Neural cell (in vitro differentiated cells): ENCODE results near the gene EMILIN3. TPM values are rescaled to one million over a fixed set of nuclear protein-coding genes. Genes with fewer than 3 reads are reported as not detected.

ENCODE experiments used
- H2AFZ ChIP-seq: fragments of 200-600, 300-800 bp; sonication (generic), shearing (Covaris generic); 2 replicates; pipeline ENCODE4 v1.6.0; 2014; ENCODE audit warnings: low read depth, mild to moderate bottlenecking, antibody characterized with exemption, low read length, moderate library complexity
- H3F3A ChIP-seq: fragments of 200-600 bp; shearing (Covaris generic); 2 replicates; pipeline ENCODE4 v1.6.1; 2016; ENCODE audit warnings: mild to moderate bottlenecking, moderate library complexity, mixed read lengths, antibody characterized with exemption, low read length; ENCODE audit not compliant: insufficient read depth, poor library complexity, severe bottlenecking
- H3K27ac ChIP-seq: fragments of 200-600, 300-800 bp; sonication (generic), shearing (Covaris generic); 2 replicates; pipeline ENCODE4 v1.5.1; 2014; ENCODE audit warnings: mild to moderate bottlenecking, low read length, moderate library complexity
- H3K27me3 ChIP-seq: fragments of 300-800, 200-600 bp; sonication (generic), shearing (Covaris generic); 2 replicates; pipeline ENCODE4 v1.6.0; 2014; ENCODE audit warnings: mild to moderate bottlenecking, low read depth, low read length, moderate library complexity; ENCODE audit not compliant: insufficient read depth
- H3K36me3 ChIP-seq: fragments of 300-800, 200-600 bp; sonication (generic), shearing (Covaris generic); 2 replicates; pipeline ENCODE4 v1.5.1; 2014; ENCODE audit warnings: mild to moderate bottlenecking, antibody characterized with exemption, low read length, moderate library complexity; ENCODE audit not compliant: insufficient read depth
- H3K4me2 ChIP-seq: fragments of 300-800, 200-600 bp; sonication (generic), shearing (Covaris generic); 2 replicates; pipeline ENCODE4 v1.6.0; 2014; ENCODE audit warnings: mild to moderate bottlenecking, low read length
- H3K4me3 ChIP-seq: fragments of 300-800, 200-600 bp; sonication (generic), shearing (Covaris generic); 2 replicates; pipeline ENCODE4 v1.5.1; 2014; ENCODE audit warnings: mild to moderate bottlenecking, low read length, moderate library complexity
- H3K79me2 ChIP-seq: fragments of 200-600 bp; shearing (Covaris generic); replicated peaks from 2 replicates; pipeline ENCODE4 v1.6.0; 2014; ENCODE audit warnings: mild to moderate bottlenecking, low read length, moderate library complexity; ENCODE audit not compliant: insufficient read depth
- H3K9ac ChIP-seq: fragments of 300-800, 200-600 bp; sonication (generic), shearing (Covaris generic); 2 replicates; pipeline ENCODE4 v1.6.1; 2016; ENCODE audit warnings: mild to moderate bottlenecking, low read length, mixed read lengths
- H3K9me2 ChIP-seq: fragments of 200-600 bp; shearing (Covaris generic); 2 replicates; pipeline ENCODE4 v1.6.1; 2016; ENCODE audit warnings: mild to moderate bottlenecking, low read length, mixed read lengths; ENCODE audit not compliant: insufficient read depth
- H3K9me3 ChIP-seq: fragments of 200-600, 300-800 bp; sonication (generic), shearing (Covaris generic); 2 replicates; pipeline ENCODE4 v1.6.1; 2016; ENCODE audit warnings: mild to moderate bottlenecking, mixed run types, low read length, moderate library complexity, mixed read lengths
- H4K20me1 ChIP-seq: fragments of 200-600 bp; shearing (Covaris generic); 2 replicates; pipeline ENCODE4 v1.6.1; 2016; ENCODE audit warnings: mild to moderate bottlenecking, mixed run types; ENCODE audit not compliant: insufficient read depth
- CTCF ChIP-seq: fragments of 450-650 bp; IDR thresholded peaks from 2 replicates; pipeline ENCODE4 v1.5.1; 2014; ENCODE audit warnings: antibody characterized with exemption, mild to moderate bottlenecking, moderate library complexity; ENCODE audit not compliant: poor library complexity, severe bottlenecking
- EP300 ChIP-seq: fragments of 450-650 bp; conservative IDR thresholded peaks from 2 replicates; pipeline ENCODE4 v1.6.1; 2014; ENCODE audit warnings: antibody characterized with exemption, mild to moderate bottlenecking, moderate library complexity; ENCODE audit not compliant: poor library complexity, severe bottlenecking
- EZH2 ChIP-seq: fragments of 200-600, 300-800 bp; shearing (Covaris generic), sonication (generic); IDR thresholded peaks from 2 replicates; pipeline ENCODE4 v1.6.1; 2014; ENCODE audit warnings: antibody characterized with exemption, low read length, borderline replicate concordance, mild to moderate bottlenecking; ENCODE audit not compliant: insufficient read depth, poor library complexity, severe bottlenecking
- MXI1 ChIP-seq: fragments of 450-650 bp; conservative IDR thresholded peaks from 2 replicates; pipeline ENCODE4 v1.6.1; 2014; ENCODE audit warnings: antibody characterized with exemption, mild to moderate bottlenecking; ENCODE audit not compliant: poor library complexity, severe bottlenecking
- POLR2AphosphoS5 ChIP-seq: IDR thresholded peaks from 2 replicates; pipeline ENCODE4 v1.6.1; 2012
- RAD21 ChIP-seq: fragments of 450-650 bp; conservative IDR thresholded peaks from 2 replicates; pipeline ENCODE4 v1.6.1; 2014; ENCODE audit warnings: antibody characterized with exemption, mild to moderate bottlenecking, moderate library complexity
- REST ChIP-seq: IDR thresholded peaks from 2 replicates; pipeline ENCODE4 v1.6.1; 2012; ENCODE audit warnings: borderline replicate concordance
- TAF1 ChIP-seq: IDR thresholded peaks from 2 replicates; pipeline ENCODE4 v1.6.1; 2012; ENCODE audit warnings: low read depth
- polyA plus RNA-seq: library from polyadenylated mRNA; depleted of rRNA; stranded (reverse); fragments of >200 nt; gene quantifications from 2 replicates; pipeline ENCODE4 v1.2.3, GENCODE V29; 2014

The EMILIN3 gene
- polyA plus RNA-seq, 1 donor from 2014 or later, result 0.30 TPM

- Histone ChIP-seq H3K4me2 (no peak overlapping the region), H3K9me2 (no peaks in the 10 kb centered on the region), H2AFZ (no peak overlapping the region), H3K36me3 (no peaks in the 10 kb centered on the region), H3K9ac (no peak overlapping the region), H3F3A (no peaks in the 10 kb centered on the region), H3K4me3 (no peak overlapping the region), H3K9me3 (no peaks in the 10 kb centered on the region), H3K79me2 (no peaks in the 10 kb centered on the region), H3K27me3 (no peaks in the 10 kb centered on the region), H4K20me1 (no peaks in the 10 kb centered on the region), H3K27ac (no peak overlapping the region)
- TF ChIP-seq CTCF (no peak), EZH2 (no peak), MXI1 (no peak), RAD21 (no peak), EP300 (no peak), TAF1 (no peak), POLR2AphosphoS5 (no peak)
Measured at GRCh38 chr20:41334443-41335421, 31.9 kb downstream of the EMILIN3 start.

- Histone ChIP-seq H2AFZ (no peak overlapping the region), H3F3A (no peaks in the 10 kb centered on the region), H3K27me3 (no peaks in the 10 kb centered on the region), H3K27ac (no peak overlapping the region), H4K20me1 (no peaks in the 10 kb centered on the region), H3K36me3 (no peaks in the 10 kb centered on the region), H3K79me2 (no peaks in the 10 kb centered on the region), H3K4me3 (no peak overlapping the region), H3K9ac (no peak overlapping the region), H3K9me2 (no peaks in the 10 kb centered on the region), H3K4me2 (no peak overlapping the region), H3K9me3 (no peaks in the 10 kb centered on the region)
- no peak for TF ChIP-seq REST
- TF ChIP-seq RAD21, result no peak
- TF ChIP-seq EZH2, result no peak
- TF ChIP-seq CTCF, result no peak
- TF ChIP-seq POLR2AphosphoS5, result no peak
- TF ChIP-seq EP300, result no peak
Measured at GRCh38 chr20:41334036-41334435, 32.6 kb downstream of the EMILIN3 start.
